ENCODE results near the gene IPPK.
A peak's percentile ranks its signal among the peaks of the same experiment; 100 is the strongest.

The IPPK gene

GRCh38 chr9:92665836-92666235, 4.1 kb downstream of the IPPK start:
- Histone ChIP-seq H3K27ac (ENCODE audit: extremely low read depth, low read depth, low read length) (no peak overlapping the region), H3K9me3 (ENCODE audit: control insufficient read depth, insufficient read depth, low read depth, low read length) (no peaks in the 10 kb centered on the region), H3K4me1 (ENCODE audit: control insufficient read depth, insufficient read depth, low read length) (peaks cover 3% of the 10 kb centered on the region; the same call in 1 of the 2 replicates), H3K36me3 (ENCODE audit: control insufficient read depth in 2 of 2, insufficient read depth in 1 of 2, low read length in 2 of 2) (peaks cover 0 to 35% of the 10 kb centered on the region in 2 experiments; a peak in 1 of 3 replicates), H3K4me3 (ENCODE audit: low read depth, low read length) (no peak overlapping the region)
- TF ChIP-seq FEZF1 (tag by site-specific recombination; IDR thresholded peaks at IDR 0.05) (peak; percentile 37; the same call in 1 of the 2 replicates), ZNF549 (tag by site-specific recombination; IDR thresholded peaks at IDR 0.05) (no peak), CTCF (tag by site-specific recombination; IDR thresholded peaks at IDR 0.05) (no peak)
- ChIA-PET POLR2A (no interaction called here), CTCF (no interaction called here)

GRCh38 chr9:92664394-92665152, 5.4 kb downstream of the IPPK start:
- Histone ChIP-seq H3K36me3 (ENCODE audit: control insufficient read depth in 2 of 2, insufficient read depth in 1 of 2, low read length in 2 of 2) (peaks cover 0 to 35% of the 10 kb centered on the region in 2 experiments; a peak in 1 of 3 replicates), H3K4me3 (ENCODE audit: low read depth, low read length) (no peak overlapping the region), H3K27ac (ENCODE audit: extremely low read depth, low read depth, low read length) (no peak overlapping the region), H3K9me3 (ENCODE audit: control insufficient read depth, insufficient read depth, low read depth, low read length) (no peaks in the 10 kb centered on the region), H3K4me1 (ENCODE audit: control insufficient read depth, insufficient read depth, low read length) (peaks cover 3% of the 10 kb centered on the region; the same call in 1 of the 2 replicates)
- ChIA-PET POLR2A (no interaction called here), CTCF (interaction anchor here (0.6 kb wide), 1 partner anchor 12 kb away, joined by 3 read pairs; no protein-coding TSS in a partner anchor)
- TF ChIP-seq ZFP3 (tag by site-specific recombination; IDR thresholded peaks at IDR 0.05; ENCODE audit: low read depth) (no peak), ZNF701 (tag by site-specific recombination; IDR thresholded peaks at IDR 0.05) (no peak), OVOL3 (tag by site-specific recombination; IDR thresholded peaks at IDR 0.05) (no peak), IKZF3 (tag by site-specific recombination; IDR thresholded peaks at IDR 0.05) (no peak), ZEB2 (tag by site-specific recombination; IDR thresholded peaks at IDR 0.05) (no peak), ZNF221 (tag by site-specific recombination; IDR thresholded peaks at IDR 0.05; ENCODE audit: borderline replicate concordance) (no peak), ZBTB49 (tag by site-specific recombination; IDR thresholded peaks at IDR 0.05; ENCODE audit: low read depth) (no peak), ZNF280C (tag by site-specific recombination; IDR thresholded peaks at IDR 0.05) (no peak), ZFHX2 (tag by site-specific recombination; conservative IDR thresholded peaks at IDR 0.05) (0 out of 2 replicates have a peak, but pooled peaks have one; percentile 16), ZNF449 (tag by site-specific recombination; IDR thresholded peaks at IDR 0.05) (no peak), SCRT1 (tag by site-specific recombination; IDR thresholded peaks at IDR 0.05; ENCODE audit: borderline replicate concordance) (no peak), ZNF629 (tag by site-specific recombination; IDR thresholded peaks at IDR 0.05) (peak; percentile 1; the same call in 1 of the 2 replicates), ZBTB17 (tag by site-specific recombination; IDR thresholded peaks at IDR 0.05) (peak; percentile 74), RBAK (tag by site-specific recombination; IDR thresholded peaks at IDR 0.05) (no peak), ZIC2 (tag by site-specific recombination; IDR thresholded peaks at IDR 0.05) (peak; percentile 32), PRDM10 (tag by site-specific recombination; IDR thresholded peaks at IDR 0.05) (peak; percentile 100), KLF9 (tag by site-specific recombination; IDR thresholded peaks at IDR 0.05; ENCODE audit: low read depth) (no peak), ZNF341 (tag by site-specific recombination; IDR thresholded peaks at IDR 0.05; ENCODE audit: low read depth) (no peak)

Measured in HEK293 (cell line).